Fibroblast of lung (primary cell): ENCODE data around the gene CNTFR. TPM values are rescaled to one million over a fixed set of nuclear protein-coding genes. Genes with fewer than 3 reads are reported as not detected.

Source experiments
- DNase-seq, 2 donors: peaks; one replicate each; pipeline versions ENCODE4 v3.0.0 to v3.0.0-alpha.2; 2010; ENCODE audit warnings: low read depth in 2 of 2
- H2AFZ ChIP-seq: 2 replicates; pipeline ENCODE4 v1.5.1; 2012; ENCODE audit warnings: low read length, control low read depth, inconsistent platforms
- H3K27ac ChIP-seq: 2 replicates; pipeline ENCODE4 v1.5.1; 2011; ENCODE audit warnings: low read length, control low read depth; ENCODE audit not compliant: insufficient read depth
- H3K27me3 ChIP-seq: 2 replicates; pipeline ENCODE4 v1.5.1; 2011; ENCODE audit warnings: mild to moderate bottlenecking, low read length; ENCODE audit not compliant: control insufficient read depth, insufficient read depth
- H3K36me3 ChIP-seq: 2 replicates; pipeline ENCODE4 v1.5.1; 2011; ENCODE audit warnings: low read length; ENCODE audit not compliant: control insufficient read depth, insufficient read depth
- H3K4me1 ChIP-seq: 2 replicates; pipeline ENCODE4 v1.5.1; 2011; ENCODE audit warnings: low read length; ENCODE audit not compliant: control insufficient read depth, insufficient read depth; ENCODE audit errors: extremely low read depth
- H3K4me2 ChIP-seq: 2 replicates; pipeline ENCODE4 v1.5.1; 2011; ENCODE audit warnings: low read length, control low read depth; ENCODE audit not compliant: insufficient read depth; ENCODE audit errors: extremely low read depth
- H3K4me3 ChIP-seq, 4 experiments: fragments of 200-600 bp in 1 of 4; sonication (generic) in 1 of 4; replicated peaks in 1 of 4; 2 replicates each; pipeline ENCODE4 v1.5.1; 2011 to 2016; ENCODE audit warnings: low read length in 4 of 4, low read depth in 3 of 4, mild to moderate bottlenecking in 3 of 4, control low read depth in 2 of 4, inconsistent platforms in 1 of 4, mixed read lengths in 1 of 4; ENCODE audit not compliant: insufficient read depth in 1 of 4; ENCODE audit errors: control extremely low read depth in 1 of 4
- H3K79me2 ChIP-seq: 2 replicates; pipeline ENCODE4 v1.5.1; 2012; ENCODE audit warnings: mild to moderate bottlenecking, low read length, inconsistent platforms; ENCODE audit not compliant: control insufficient read depth, insufficient read depth
- H3K9ac ChIP-seq: 2 replicates; pipeline ENCODE4 v1.5.1; 2011; ENCODE audit warnings: mild to moderate bottlenecking, low read length, control low read depth; ENCODE audit not compliant: insufficient read depth
- H3K9me3 ChIP-seq: 2 replicates; pipeline ENCODE4 v1.5.1; 2012; ENCODE audit warnings: low read depth, low read length; ENCODE audit not compliant: control insufficient read depth, insufficient read depth
- H4K20me1 ChIP-seq: 2 replicates; pipeline ENCODE4 v1.5.1; 2011; ENCODE audit warnings: low read length; ENCODE audit not compliant: control insufficient read depth, insufficient read depth; ENCODE audit errors: extremely low read depth
- CTCF ChIP-seq, 2 donors: IDR thresholded peaks in 1 of 2; conservative IDR thresholded peaks in 1 of 2; 1 replicate in 1 of 2; 2 replicates in 1 of 2; pipeline ENCODE4 v1.5.1; 2011 to 2012; ENCODE audit warnings: low read length in 2 of 2, control low read depth in 1 of 2, inconsistent platforms in 1 of 2, low read depth in 1 of 2, mild to moderate bottlenecking in 1 of 2
- EZH2 ChIP-seq: IDR thresholded peaks from 2 replicates; pipeline ENCODE4 v1.5.1; 2012; ENCODE audit warnings: low read length, control low read depth, mild to moderate bottlenecking; ENCODE audit errors: missing control alignments
- polyA plus RNA-seq, 2 donors: library from polyadenylated mRNA; depleted of rRNA in 1 of 2; stranded (reverse) in 1 of 2; unstranded in 1 of 2; fragments of >200 nt; gene quantifications; 2 replicates each; pipeline ENCODE4 v1.2.1, GENCODE V29; 2011 to 2012; ENCODE audit warnings: missing spikeins in 1 of 2
- total RNA-seq: library from RNA; depleted of rRNA; stranded (reverse); fragments of >200 nt; gene quantifications from 2 replicates; pipeline ENCODE4 v1.2.1, GENCODE V29; 2014

CNTFR gene
- total and polyA plus RNA-seq, 2 donors (not counting 1 experiment from before 2014, with no cell fraction given) = not detected

GRCh38 chr9:34517185-34517584 lies 72.3 kb downstream of the CNTFR start:
- no peak overlapping the region for H2AFZ ChIP-seq
- no peak for TF ChIP-seq EZH2
- TF ChIP-seq CTCF (conservative IDR thresholded peaks at IDR 0.05 in 1 of 2, IDR thresholded peaks at IDR 0.05 in 1 of 2; ENCODE audit: low read depth in 1 of 2, low read length in 2 of 2) = no peak
- no peaks in the 10 kb centered on the region for H3K36me3 ChIP-seq
- H3K27me3 ChIP-seq = peaks cover 3% of the 10 kb centered on the region
- H3K4me3 ChIP-seq = no peak overlapping the region
- H4K20me1 ChIP-seq = no peaks in the 10 kb centered on the region
- H3K4me2 ChIP-seq = no peak overlapping the region
- no peaks in the 10 kb centered on the region for H3K4me1 ChIP-seq
- H3K79me2 ChIP-seq = no peaks in the 10 kb centered on the region
- H3K9ac ChIP-seq = no peak overlapping the region
- no peaks in the 10 kb centered on the region for H3K9me3 ChIP-seq
- no peak overlapping the region for H3K27ac ChIP-seq
- DNase-seq = no peak

GRCh38 chr9:34515959-34516358 lies 73.6 kb downstream of the CNTFR start:
- Histone ChIP-seq H4K20me1 (no peaks in the 10 kb centered on the region), H3K9me3 (no peaks in the 10 kb centered on the region), H3K27ac (no peak overlapping the region), H3K4me3 (no peak overlapping the region), H3K4me1 (no peaks in the 10 kb centered on the region), H3K36me3 (no peaks in the 10 kb centered on the region), H3K79me2 (no peaks in the 10 kb centered on the region), H2AFZ (no peak overlapping the region), H3K4me2 (no peak overlapping the region), H3K9ac (no peak overlapping the region), H3K27me3 (peaks cover 3% of the 10 kb centered on the region)
- DNase-seq = no peak
- no peak for TF ChIP-seq EZH2
- TF ChIP-seq CTCF (conservative IDR thresholded peaks at IDR 0.05 in 1 of 2, IDR thresholded peaks at IDR 0.05 in 1 of 2; ENCODE audit: low read depth in 1 of 2, low read length in 2 of 2) = no peak

- no peak overlapping the region for H3K27ac ChIP-seq
- H3K9ac ChIP-seq = no peak overlapping the region
- TF ChIP-seq CTCF (conservative IDR thresholded peaks at IDR 0.05 in 1 of 2, IDR thresholded peaks at IDR 0.05 in 1 of 2; ENCODE audit: low read depth in 1 of 2, low read length in 2 of 2) (no peak), EZH2 (no peak)
- no peaks in the 10 kb centered on the region for H3K9me3 ChIP-seq
- no peaks in the 10 kb centered on the region for H3K79me2 ChIP-seq
- no peaks in the 10 kb centered on the region for H3K36me3 ChIP-seq
- no peak for DNase-seq
- no peak overlapping the region for H3K4me3 ChIP-seq
- peaks cover 3% of the 10 kb centered on the region for H3K27me3 ChIP-seq
- no peak overlapping the region for H2AFZ ChIP-seq
- H3K4me1 ChIP-seq = no peaks in the 10 kb centered on the region
- H3K4me2 ChIP-seq = no peak overlapping the region
- no peaks in the 10 kb centered on the region for H4K20me1 ChIP-seq
Observed at GRCh38 chr9:34514816-34515215, 74.7 kb downstream of the CNTFR start.
